DND-41 (cell line): ENCODE results near the gene PAX2.

ENCODE experiments used
- ATAC-seq: fragments of 200-7000 bp; cut with Tn5 transposase; 3 replicates; pipeline ENCODE4 v1.9.1; 2021; ENCODE audit warnings: low read depth; ENCODE audit not compliant: insufficient read depth
- DNase-seq: peaks from one replicate; pipeline ENCODE4 v3.0.0-alpha.2; 2020
- H2AFZ ChIP-seq: 2 replicates; pipeline ENCODE4 v1.6.0; 2012; ENCODE audit warnings: low read depth, low read length
- H3K27ac ChIP-seq: 2 replicates; pipeline ENCODE4 v1.5.1; 2012; ENCODE audit warnings: low read length, inconsistent platforms
- H3K27me3 ChIP-seq: fragments of 200-600 bp; sonication (generic); 2 replicates; pipeline ENCODE4 v1.6.0; 2012; ENCODE audit warnings: low read length, mild to moderate bottlenecking, inconsistent platforms; ENCODE audit not compliant: insufficient read depth, poor library complexity
- H3K36me3 ChIP-seq: 2 replicates; pipeline ENCODE4 v1.5.1; 2012; ENCODE audit warnings: low read length, inconsistent platforms; ENCODE audit not compliant: insufficient read depth
- H3K4me1 ChIP-seq: 2 replicates; pipeline ENCODE4 v1.5.1; 2012; ENCODE audit warnings: mild to moderate bottlenecking, low read length; ENCODE audit not compliant: insufficient read depth
- H3K4me2 ChIP-seq: 2 replicates; pipeline ENCODE4 v1.6.0; 2012; ENCODE audit warnings: mild to moderate bottlenecking, moderate library complexity, low read length, inconsistent platforms; ENCODE audit not compliant: insufficient read depth
- H3K4me3 ChIP-seq, 2 experiments: fragments of 200-600 bp in 1 of 2; shearing (Covaris generic) in 1 of 2; 2 replicates each; pipeline ENCODE4 v1.5.1; 2012 to 2016; ENCODE audit warnings: inconsistent platforms in 2 of 2, low read length in 2 of 2, mild to moderate bottlenecking in 2 of 2, low read depth in 1 of 2, moderate library complexity in 1 of 2
- H3K79me2 ChIP-seq: 2 replicates; pipeline ENCODE4 v1.6.0; 2012; ENCODE audit warnings: low read length, inconsistent platforms; ENCODE audit not compliant: insufficient read depth
- H3K9ac ChIP-seq: 2 replicates; pipeline ENCODE4 v1.6.0; 2012; ENCODE audit warnings: low read depth, mild to moderate bottlenecking, inconsistent platforms, low read length, moderate library complexity
- H3K9me3 ChIP-seq: 2 replicates; pipeline ENCODE4 v1.5.1; 2012; ENCODE audit warnings: low read length, moderate library complexity, mild to moderate bottlenecking, inconsistent platforms; ENCODE audit not compliant: insufficient read depth, severe bottlenecking
- H4K20me1 ChIP-seq: 2 replicates; pipeline ENCODE4 v1.6.0; 2012; ENCODE audit warnings: low read length; ENCODE audit not compliant: insufficient read depth
- CTCF ChIP-seq: IDR thresholded peaks from 2 replicates; pipeline ENCODE4 v1.5.1; 2012; ENCODE audit warnings: borderline replicate concordance, low read length, moderate library complexity, mild to moderate bottlenecking; ENCODE audit not compliant: poor library complexity, severe bottlenecking; ENCODE audit errors: extremely low read depth
- EZH2 ChIP-seq: IDR thresholded peaks from 3 replicates; pipeline ENCODE4 v1.6.1; 2012; ENCODE audit warnings: borderline replicate concordance, low read depth, mild to moderate bottlenecking, moderate library complexity, low read length, inconsistent platforms; ENCODE audit not compliant: severe bottlenecking

PAX2 gene

DNA sequence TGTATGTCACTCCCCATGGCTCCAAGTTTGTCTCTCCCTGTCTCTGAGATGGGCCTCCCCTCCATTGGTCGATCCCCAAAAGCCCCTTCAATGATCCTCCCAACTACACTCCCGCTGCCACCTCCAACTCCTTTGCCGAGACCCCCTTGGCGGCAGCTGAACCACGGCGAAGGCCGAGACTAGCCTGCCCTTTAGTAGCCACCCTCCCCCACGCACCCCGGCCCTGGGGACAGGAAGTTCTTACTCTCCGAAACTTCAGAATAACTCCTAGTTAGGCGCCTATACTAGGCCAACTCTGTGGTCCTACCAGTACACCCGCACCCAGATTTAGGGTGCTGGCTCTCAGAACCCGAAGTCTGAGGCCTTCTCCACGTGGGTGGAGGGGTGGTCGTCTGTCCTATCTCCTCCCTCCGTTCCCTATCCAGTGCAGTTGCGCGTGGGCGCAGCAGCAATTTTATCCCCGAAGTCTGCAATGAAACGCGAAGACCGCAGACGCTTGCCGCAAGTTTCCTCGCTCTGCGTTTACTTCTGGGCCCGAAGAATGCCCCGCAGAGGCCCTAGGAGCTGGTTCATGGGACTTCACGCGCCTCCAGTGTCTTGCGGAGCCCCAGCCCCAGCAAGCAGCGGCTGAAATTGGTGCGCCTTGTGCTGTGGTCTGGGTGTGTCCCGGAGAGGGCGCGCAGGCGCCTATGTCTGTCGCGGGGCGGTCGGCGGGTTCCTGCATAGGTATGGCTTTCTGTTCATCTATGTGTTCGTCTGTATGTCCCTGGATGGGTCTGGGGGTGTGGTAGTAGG is 84.7 kb downstream of the PAX2 start:
- ATAC-seq (no peak), DNase-seq (no peak)
- H3K79me2 ChIP-seq = no peaks in the 10 kb centered on the region
- H3K4me1 ChIP-seq = no peaks in the 10 kb centered on the region
- H2AFZ ChIP-seq = no peak overlapping the region
- peaks cover 2% of the 10 kb centered on the region; the same call in 1 of the 2 replicates for H4K20me1 ChIP-seq
- TF ChIP-seq CTCF = no peak
- no peaks in the 10 kb centered on the region for H3K9me3 ChIP-seq
- no peak overlapping the region for H3K9ac ChIP-seq
- no peak overlapping the region for H3K27ac ChIP-seq
- H3K4me2 ChIP-seq = no peak overlapping the region
- H3K4me3 ChIP-seq = no peak overlapping the region
- peaks cover 7% of the 10 kb centered on the region for H3K27me3 ChIP-seq
- H3K36me3 ChIP-seq = no peaks in the 10 kb centered on the region

DNA sequence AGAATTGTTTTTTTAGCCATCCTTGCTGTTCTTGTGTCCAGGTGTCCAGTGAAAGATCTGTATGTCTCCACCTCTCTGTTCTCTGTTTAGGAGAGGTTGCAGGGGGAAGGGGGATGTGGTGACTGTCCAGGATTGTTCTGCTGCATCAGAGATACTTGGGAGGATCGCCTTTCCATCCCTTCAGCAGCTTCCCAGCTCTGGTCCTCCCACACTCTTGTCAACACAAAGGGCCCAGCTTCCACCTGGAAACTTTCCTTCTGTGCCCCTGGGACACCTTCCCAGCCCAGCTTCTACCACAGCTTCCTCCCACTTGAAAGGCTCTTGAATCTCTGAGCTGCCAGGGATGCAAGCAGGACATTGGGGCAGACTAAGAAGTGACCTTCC is 85.3 kb downstream of the PAX2 start:
- Histone ChIP-seq H3K4me3 (no peak overlapping the region), H3K4me1 (no peaks in the 10 kb centered on the region), H4K20me1 (peaks cover 2% of the 10 kb centered on the region; the same call in 1 of the 2 replicates), H3K27me3 (peaks cover 7% of the 10 kb centered on the region), H3K9me3 (no peaks in the 10 kb centered on the region), H3K36me3 (no peaks in the 10 kb centered on the region), H2AFZ (no peak overlapping the region), H3K4me2 (no peak overlapping the region), H3K9ac (no peak overlapping the region), H3K27ac (no peak overlapping the region), H3K79me2 (no peaks in the 10 kb centered on the region)
- DNase-seq = no peak
- no peak for ATAC-seq
- TF ChIP-seq CTCF (no peak), EZH2 (no peak)

DNA sequence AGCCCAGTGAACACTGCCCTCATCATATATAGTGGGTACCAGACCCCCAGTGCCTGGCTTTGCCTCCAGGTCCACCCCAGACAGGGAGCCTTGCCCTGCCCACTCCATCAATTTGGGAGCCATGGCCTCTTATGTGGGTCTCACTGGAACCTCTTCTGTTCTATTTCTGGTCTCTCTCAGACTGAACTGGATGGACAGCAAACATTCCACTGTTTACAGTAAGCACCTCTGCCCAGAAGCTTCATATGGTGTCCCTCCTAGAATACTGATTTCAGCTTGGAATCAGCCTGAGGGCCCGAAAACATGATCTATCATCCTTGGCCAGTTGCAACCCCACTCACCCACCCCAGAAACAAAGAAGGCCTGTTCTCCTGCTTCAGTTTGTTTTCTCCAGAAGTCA is 86.4 kb downstream of the PAX2 start:
- no peaks in the 10 kb centered on the region for H3K4me1 ChIP-seq
- no peak overlapping the region for H3K27ac ChIP-seq
- no peak for TF ChIP-seq CTCF
- TF ChIP-seq EZH2 = no peak
- H3K27me3 ChIP-seq = peaks cover 7% of the 10 kb centered on the region
- DNase-seq (no peak), ATAC-seq (no peak)
- H4K20me1 ChIP-seq = peaks cover 2% of the 10 kb centered on the region; the same call in 1 of the 2 replicates
- no peak overlapping the region for H3K4me3 ChIP-seq
- no peak overlapping the region for H3K9ac ChIP-seq
- H3K36me3 ChIP-seq = no peaks in the 10 kb centered on the region
- no peaks in the 10 kb centered on the region for H3K9me3 ChIP-seq
- no peaks in the 10 kb centered on the region for H3K79me2 ChIP-seq
- H3K4me2 ChIP-seq = no peak overlapping the region
- H2AFZ ChIP-seq = no peak overlapping the region
